NCI-H1092 treated with DMSO at 0.1 percent for 48 hours (cell line): ENCODE data around the gene ZBTB25.

Experiments used
- DNase-seq: peaks from one replicate; lab custom pipeline; 2025; lab: John Stamatoyannopoulos, UW

Gene ZBTB25

GRCh38 chr14:64439141-64439540 is 64.5 kb downstream of the ZBTB25 start:
- no peak for DNase-seq

GRCh38 chr14:64438181-64438841 is 65.3 kb downstream of the ZBTB25 start:
- DNase-seq, result no peak

GRCh38 chr14:64434528-64434927 is 69.1 kb downstream of the ZBTB25 start:
- DNase-seq, result no peak

- no peak for DNase-seq
These were observed 79.7 kb downstream of the ZBTB25 start for GRCh38 chr14:64423987-64424386.

GRCh38 chr14:64422756-64423155 is 80.9 kb downstream of the ZBTB25 start:
- DNase-seq, result no peak

- no peak for DNase-seq
These were observed 81.6 kb downstream of the ZBTB25 start for GRCh38 chr14:64422005-64422404.

- DNase-seq, result no peak
These were observed 82.5 kb downstream of the ZBTB25 start for GRCh38 chr14:64421166-64421565.

GRCh38 chr14:64419003-64419402 is 84.6 kb downstream of the ZBTB25 start:
- no peak for DNase-seq

- DNase-seq, result no peak
These were observed 85.9 kb downstream of the ZBTB25 start for GRCh38 chr14:64417771-64418125.

- no peak for DNase-seq
These were observed 86.4 kb downstream of the ZBTB25 start for GRCh38 chr14:64417055-64417770.

- DNase-seq, result no peak
These were observed 87.2 kb downstream of the ZBTB25 start for GRCh38 chr14:64416348-64416932.

- DNase-seq, result no peak
These were observed 91.4 kb downstream of the ZBTB25 start for GRCh38 chr14:64412237-64412636.

GRCh38 chr14:64411001-64411400 is 92.6 kb downstream of the ZBTB25 start:
- DNase-seq, result no peak

- DNase-seq, result no peak
These were observed 93.4 kb downstream of the ZBTB25 start for GRCh38 chr14:64410084-64410774.

- DNase-seq, result no peak
These were observed 94.3 kb downstream of the ZBTB25 start for GRCh38 chr14:64409126-64409920.

GRCh38 chr14:64407329-64407728 is 96.3 kb downstream of the ZBTB25 start:
- DNase-seq, result no peak

- no peak for DNase-seq
These were observed 98.3 kb downstream of the ZBTB25 start for GRCh38 chr14:64405295-64405694.

GRCh38 chr14:64401949-64402348 is 101.7 kb downstream of the ZBTB25 start:
- no peak for DNase-seq

- no peak for DNase-seq
These were observed 102.7 kb downstream of the ZBTB25 start for GRCh38 chr14:64400829-64401459.
